Activated CD4-positive, alpha-beta T cell treated with anti-CD3 and anti-CD28 coated beads, Interleukin-2, amount 50 U/mL, for 16 hours (primary cell): ENCODE data around the gene ARHGAP31.
"Not testable (repeated sequence)": the region's sequence is repeated elsewhere in the genome, so short reads cannot be mapped to it uniquely, and the experiment has no call there.

Experiments
- DNase-seq: peaks from one replicate; pipeline ENCODE4 v3.0.0-alpha.2; 2020

ARHGAP31 gene

DNA sequence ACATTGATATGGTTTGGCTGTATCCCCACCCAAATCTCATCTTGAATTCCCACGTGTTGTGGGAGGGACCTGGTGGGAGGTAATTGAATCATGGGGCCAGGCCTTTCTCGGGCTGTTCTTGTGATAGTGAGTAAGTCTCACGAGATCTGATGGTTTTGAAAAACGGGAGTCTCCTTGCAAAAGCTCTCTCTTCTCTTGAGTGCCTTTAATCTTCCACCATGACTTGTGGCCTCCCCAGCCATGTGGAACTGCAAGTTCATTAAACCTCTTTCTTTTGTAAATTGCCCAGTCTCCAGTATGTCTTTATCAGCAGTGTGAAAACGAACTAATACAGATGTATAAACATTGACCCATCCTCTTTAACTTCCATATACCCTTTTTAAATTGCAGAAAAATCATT lies 26.6 kb downstream of the ARHGAP31 start:
- not testable (repeated sequence) for DNase-seq

DNA sequence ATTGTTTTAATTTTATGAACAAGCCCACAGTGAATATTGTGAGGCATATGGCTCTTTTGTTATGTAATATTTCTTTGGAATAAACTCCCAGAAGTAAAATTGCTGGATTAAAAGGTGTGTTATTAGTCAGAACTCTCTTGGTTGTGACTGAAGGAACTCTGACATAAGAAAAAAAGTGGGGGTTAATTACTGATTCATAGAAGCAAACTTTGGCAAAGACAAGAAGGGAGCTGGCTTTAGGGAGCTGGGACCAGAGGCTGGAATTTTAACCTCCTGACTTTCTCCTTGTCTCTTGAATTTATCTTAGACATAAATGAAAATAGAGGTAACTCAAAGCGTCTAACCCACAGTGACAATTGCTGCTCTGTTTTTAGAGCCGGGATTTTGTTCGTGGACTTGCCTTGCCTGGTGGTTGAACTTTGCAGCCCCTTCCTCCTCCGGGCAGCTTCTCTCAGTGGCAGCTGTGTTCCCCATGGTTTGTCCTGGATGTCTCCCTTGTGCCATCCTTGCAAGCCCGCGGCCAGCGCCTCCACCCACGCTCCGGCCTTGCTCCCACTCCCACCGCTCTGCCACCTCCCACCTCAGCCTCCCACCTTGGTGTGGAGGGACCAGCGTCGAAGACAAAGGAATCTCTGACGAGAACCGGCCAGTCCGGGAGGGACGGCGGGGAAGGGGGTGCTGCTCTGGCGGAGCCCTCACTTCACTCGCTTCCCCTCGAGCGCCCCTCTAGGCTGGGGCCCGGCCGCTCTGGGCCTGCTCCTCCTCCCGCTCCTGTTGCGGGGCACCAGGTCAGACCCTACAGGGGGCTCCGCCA lies 28.0 kb downstream of the ARHGAP31 start:
- DNase-seq = no peak

DNA sequence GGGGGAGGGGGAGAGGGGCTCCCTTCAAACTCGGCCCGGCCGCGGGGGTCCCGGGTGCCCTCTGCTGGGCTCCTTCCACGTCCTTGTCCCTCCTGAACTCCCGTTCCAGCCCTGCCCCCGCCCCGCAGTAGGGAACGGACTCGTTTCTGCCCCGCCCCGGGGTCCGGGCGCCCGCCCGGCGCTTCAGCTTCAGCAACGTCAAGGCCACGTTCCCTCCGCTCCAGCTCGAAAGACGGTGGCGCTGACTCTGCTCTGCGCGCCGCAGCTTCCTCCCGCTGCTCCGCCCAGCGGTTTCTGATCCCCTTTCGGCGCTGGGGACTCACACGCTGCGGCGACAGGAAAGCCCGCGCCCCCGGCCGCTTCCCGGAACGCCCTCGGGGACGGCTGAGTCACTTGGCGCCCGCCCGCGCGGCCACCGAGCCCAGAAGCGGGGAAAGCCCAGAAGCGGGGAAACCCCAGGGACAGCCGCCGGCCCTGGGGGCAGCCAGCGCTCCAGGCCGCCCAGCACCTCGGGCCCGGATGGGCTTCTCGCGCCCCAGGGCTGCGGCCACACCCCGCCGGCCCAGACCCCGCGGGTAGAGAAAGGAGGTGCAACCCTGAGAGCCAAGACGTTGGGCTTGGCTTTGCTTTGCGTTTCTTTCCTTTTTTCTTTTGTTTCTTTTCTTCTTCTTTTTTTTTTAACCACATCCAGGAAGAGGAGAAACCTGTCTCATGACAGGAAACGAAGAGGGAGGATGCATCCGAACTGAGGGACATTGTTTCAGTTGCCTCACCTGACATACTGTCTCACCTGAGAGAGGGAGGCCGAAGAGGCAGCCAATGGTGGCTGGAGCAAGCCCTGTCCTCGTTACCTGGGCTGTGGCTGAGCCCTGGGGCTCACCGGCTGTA lies 28.9 kb downstream of the ARHGAP31 start:
- peak; percentile 96 for DNase-seq

DNA sequence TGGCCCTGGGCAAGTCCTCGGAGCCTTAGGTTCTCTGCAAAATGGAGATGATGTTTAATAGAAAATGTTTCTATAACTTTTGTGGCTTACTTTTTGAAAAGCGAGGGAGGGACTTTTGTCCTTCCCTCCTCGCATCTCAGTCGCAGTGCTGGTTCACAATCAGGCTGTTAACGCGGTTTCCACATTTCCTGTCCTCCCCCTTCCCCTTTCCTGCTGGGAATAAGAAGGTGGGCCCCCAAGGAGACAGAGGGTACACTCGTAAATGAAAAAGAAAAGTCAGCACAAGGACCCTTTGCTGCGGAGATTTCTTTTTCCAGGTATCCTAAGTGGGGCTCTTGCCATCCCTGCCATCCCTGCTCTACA lies 29.5 kb downstream of the ARHGAP31 start:
- no peak for DNase-seq

DNA sequence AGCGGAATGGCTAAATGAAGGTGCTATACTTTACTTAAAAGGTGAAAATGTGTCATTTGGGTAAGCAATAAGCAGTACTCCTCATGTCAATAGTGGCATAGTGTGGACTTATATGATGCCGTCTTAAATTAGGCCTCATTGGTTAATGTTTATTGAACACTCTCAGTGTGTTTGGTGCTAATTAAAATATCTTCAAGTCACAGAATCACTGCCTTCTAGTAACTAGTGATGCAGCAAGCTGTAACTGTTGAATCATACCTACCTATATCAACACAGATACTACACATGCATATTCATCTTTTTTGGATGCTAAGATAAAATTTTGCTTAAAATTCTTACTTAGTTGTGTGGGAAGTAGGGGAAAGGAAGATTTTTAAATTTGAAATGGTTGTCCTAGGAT lies 30.7 kb downstream of the ARHGAP31 start:
- peak; percentile 41 for DNase-seq

DNA sequence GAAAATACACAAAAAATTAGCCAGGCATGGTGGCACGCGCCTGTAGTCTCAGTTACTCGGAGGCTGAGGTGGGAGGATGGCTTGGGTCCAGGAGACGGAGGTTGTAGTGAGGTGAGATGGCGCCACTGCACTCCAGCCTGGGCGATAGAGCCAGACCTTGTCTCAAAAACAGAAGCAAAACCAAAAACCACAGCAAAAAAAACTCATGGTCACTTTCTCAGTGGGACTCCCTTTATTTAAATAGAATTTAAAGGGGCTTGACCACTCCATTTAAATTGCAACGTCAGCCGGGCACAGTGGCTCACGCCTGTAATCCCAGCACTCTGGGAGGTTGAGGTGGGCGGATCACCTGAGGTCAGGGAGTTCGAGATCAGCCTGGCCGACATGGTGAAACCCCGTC lies 32.8 kb downstream of the ARHGAP31 start:
- no peak for DNase-seq

DNA sequence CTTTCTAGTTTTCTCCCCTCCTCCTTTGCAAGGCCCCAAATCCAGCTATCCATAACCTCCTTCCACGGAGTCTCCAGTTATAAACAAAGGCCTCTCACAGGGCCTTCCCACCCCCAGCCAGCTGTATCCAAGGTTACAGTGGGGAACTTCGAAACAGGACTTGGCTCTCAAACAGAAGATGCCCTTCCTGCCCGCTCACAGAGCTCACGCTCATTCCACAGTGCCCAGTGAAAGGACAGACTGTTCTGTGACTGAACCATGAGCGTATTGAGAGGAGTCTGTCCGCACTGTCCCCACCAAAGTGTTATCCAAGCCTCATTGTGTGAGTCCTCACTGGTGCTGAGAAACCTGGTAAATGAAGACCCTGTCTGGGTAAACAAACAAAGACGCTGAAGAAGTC lies 35.4 kb downstream of the ARHGAP31 start:
- no peak for DNase-seq

DNA sequence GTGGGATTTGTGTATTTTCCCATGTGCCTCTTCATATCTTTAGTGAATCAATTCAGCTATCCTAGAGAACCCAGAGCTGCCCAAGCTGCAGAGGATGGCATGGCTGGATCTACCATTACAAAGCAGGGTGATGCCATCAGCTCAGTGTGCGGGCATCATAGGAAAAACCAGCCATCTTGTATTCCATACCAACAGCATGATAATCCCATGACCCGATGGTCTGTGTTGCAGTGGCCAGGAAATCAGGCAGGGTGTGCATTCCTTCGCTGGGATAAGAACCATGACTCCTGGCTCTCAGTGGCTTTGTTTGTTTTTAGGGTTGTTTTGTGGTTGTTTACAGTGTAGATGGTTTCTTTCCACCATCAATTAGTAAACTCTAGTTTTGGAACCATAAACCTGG lies 36.0 kb downstream of the ARHGAP31 start:
- no peak for DNase-seq

DNA sequence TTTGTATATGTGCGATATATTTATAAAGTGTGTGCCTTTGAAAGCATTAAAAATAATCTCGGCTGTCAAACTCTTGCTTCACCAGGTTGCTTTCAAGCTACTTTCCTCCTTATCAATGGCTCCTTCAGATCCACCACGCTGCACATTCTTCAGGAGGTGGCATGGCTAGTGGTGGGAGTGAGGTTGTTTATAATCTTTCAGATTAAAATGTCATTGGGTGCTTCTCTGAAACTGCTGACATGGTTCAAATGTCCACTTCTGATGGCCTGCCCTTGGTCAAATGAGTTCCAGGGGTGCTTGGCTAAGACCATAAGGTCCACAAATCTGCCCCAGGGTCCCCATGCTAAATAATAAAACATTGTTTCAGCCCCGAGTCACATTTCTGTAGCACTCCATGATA lies 36.7 kb downstream of the ARHGAP31 start:
- no peak for DNase-seq

DNA sequence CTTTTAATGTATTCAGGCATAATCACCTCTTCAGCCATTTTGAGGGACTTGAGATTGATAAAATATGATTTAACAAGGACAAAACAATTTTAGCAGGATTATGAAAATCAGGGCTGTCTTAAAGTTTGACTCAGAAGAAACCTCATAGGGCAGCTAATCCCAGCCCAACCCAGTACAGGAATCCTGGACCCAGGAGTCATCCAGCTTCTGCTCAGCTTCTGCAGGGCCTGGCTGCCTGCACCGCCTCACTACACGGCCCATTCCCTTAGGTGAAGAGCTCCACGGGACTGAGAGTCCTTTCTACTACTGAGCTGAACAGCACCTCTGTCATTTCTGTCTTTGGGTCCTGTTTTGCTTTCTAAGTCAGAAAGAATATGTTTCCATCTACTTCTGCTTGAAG lies 37.5 kb downstream of the ARHGAP31 start:
- no peak for DNase-seq

DNA sequence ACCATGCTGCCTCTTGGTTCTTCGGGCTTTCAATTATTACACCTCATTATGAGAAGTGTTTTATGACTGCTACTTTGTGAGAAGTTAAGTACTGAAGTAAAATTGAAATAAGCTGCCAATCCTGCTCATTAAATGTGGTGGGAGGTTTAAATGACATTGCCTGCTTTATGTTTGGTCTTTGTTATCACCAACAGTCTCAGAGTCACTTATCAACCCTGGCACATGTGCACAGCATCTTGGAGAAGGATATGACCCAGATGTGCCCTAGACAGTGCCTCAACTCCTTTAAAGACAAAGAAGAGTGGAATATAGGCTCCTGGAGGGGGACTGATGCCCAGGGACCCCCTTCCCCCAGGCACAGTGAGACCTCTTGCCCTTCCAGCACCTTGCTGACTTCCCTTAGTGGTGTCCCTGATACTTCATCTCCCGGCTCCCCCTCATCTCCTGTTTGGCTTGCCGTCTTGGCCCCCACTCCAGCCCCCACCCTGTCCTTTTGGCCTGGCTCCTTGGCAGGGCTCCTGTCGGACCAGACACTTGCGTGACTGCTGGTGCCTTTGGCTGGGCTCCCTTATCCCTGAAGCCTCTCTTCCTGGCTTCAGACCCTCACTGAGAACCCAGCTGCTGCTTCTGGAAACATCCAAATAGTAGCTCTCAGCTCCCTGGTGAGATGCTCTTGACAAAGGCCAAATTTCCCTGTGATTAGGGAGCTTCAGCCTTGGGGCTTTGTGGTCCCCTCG lies 39.8 kb downstream of the ARHGAP31 start:
- no peak for DNase-seq

DNA sequence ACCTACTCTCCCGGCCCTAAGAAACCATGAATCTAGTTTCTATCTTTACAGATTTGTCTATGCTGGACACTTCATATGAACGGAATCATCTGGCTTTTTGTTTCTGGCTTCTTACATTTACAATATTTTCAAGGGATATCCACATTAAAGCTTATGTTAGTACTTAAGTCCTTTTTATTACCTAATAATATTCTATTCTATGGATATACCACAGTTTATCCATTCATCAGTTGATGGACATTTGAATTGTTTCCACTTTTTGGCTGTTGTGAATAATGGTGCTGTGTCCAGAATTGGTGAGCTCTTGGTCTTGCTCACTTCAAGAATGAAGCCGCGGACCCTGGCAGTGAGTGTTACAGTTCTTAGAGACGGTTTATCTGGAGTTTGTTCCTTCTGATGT lies 42.6 kb downstream of the ARHGAP31 start:
- DNase-seq = no peak

DNA sequence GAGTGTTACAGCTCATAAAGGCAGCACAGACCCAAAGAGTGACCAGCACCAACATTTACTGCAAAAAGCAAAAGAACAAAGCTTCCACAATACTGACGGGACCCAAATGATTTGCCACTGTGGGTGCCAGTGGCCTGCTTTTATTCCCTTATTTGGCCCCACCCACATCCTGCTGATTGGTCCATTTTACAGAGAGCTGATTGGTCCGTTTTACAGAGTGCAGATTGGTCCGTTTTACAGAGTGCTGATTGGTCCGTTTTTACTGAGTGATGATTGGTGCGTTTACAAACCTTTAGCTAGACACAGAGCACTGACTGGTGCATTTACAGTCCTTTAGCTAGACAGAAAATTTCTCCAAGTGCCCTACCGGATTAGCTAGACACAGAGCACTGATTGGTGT lies 43.2 kb downstream of the ARHGAP31 start:
- not testable (repeated sequence) for DNase-seq

DNA sequence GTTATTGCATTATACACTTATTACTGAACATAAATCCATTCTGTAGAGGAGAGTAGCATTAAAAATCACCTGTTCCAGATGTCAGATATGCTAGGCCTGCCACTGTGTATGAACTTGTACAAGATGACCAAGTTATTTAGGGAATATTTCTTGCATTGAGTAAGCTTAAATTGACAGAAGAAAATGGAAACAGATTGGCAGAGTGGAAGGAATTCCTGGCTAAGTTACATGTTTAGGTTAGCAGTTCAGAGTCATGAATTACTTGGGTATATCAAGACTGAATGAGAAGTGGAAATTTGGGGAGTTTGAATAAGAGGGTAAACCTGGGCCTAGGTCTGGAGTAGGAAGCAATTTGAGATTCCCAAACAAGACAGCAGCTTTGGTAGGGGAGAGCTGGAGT lies 44.6 kb downstream of the ARHGAP31 start:
- DNase-seq = no peak

DNA sequence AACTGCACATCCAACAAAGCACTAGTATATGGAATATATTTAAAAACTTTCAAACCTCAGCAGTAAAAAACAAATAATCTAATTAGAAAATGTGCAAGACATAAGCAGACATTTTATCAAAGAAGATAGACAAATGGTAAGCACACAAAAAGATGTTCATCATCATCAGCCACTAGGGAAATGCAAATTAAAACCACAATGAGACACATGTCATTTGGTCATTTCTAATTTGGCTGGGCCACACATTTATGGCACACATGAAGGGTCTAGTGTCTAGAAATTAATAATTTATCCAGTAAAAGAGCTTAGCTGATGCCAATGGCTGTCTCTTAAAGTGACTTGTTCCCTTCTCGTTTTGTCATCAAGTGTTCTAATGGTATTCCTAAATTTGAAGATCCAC lies 45.8 kb downstream of the ARHGAP31 start:
- no peak for DNase-seq

DNA sequence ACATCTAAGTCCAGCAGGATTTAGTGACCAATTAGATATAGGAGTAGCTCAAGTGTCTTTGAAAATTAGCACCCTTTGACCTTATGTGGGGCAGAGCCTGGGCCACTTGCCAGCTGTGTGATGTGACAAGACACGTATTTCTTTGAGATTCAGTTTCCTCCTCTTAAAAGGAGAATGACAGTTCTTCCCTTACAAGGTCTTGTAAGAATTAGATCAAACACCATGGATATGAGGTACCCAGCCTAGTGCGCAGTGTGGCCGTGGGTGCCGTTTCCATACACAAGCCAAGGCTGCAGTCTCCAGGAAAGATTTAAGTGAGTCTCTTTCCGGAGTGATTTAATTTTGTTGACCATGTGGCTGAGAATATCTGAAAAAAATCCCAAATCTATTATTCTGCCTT lies 46.3 kb downstream of the ARHGAP31 start:
- no peak for DNase-seq

DNA sequence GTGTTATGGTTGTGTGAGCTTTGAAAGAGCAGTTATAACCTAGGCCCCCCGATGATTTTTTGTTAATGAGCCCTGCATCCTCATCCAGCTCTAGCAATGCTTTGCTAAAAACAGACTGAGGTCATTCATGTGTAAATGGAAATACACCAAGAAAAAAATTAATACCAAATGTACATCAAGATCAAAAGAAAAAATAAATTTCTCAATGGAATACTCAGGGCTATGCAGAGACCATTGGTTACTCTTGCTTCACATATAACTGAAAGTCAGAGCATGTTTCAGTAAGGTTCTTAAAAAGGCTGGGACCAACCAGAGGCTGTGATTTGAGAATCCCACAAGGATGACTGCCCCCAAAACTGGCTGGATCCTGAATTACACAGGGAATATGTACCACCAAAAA lies 48.0 kb downstream of the ARHGAP31 start:
- no peak for DNase-seq

DNA sequence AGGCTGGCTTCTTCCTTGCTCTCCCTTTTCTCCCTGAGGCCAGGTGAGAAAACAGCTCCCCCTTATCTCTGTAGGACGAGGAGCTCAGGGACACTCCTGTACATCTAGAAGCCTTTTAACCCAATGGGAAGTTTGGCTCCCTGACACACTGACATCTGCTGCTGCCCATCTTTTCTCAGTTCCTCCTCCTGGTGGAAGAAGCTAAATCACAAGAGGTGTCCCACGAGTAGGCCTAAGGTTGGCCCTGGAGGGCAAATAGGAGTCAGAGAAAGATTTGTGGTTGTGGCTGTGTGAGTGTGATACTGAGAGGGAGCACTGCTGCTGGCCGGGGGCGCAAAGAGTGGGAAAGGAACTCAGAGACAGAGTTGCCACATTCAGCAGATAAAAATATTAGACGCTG lies 49.5 kb downstream of the ARHGAP31 start:
- no peak for DNase-seq

DNA sequence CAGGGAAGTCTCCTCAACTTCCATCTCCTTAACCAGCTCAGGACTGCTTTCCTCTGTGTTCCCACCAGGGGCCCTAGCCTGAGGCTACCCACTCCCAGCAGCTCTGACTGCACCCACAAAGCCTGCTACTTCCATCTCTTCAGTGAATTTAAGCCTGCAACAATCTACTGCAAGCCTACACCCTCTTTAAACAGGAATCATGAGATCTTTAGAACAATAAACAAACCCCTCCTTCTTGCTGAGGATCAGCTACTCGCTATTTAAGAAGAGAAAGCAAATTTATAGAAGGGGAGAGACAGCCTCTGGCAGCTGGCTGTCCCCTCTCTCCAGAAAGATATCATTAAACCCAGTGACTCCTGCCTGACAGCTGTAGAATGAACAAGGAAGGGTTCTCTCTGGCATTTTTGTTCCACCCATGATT lies 51.9 kb downstream of the ARHGAP31 start:
- no peak for DNase-seq

DNA sequence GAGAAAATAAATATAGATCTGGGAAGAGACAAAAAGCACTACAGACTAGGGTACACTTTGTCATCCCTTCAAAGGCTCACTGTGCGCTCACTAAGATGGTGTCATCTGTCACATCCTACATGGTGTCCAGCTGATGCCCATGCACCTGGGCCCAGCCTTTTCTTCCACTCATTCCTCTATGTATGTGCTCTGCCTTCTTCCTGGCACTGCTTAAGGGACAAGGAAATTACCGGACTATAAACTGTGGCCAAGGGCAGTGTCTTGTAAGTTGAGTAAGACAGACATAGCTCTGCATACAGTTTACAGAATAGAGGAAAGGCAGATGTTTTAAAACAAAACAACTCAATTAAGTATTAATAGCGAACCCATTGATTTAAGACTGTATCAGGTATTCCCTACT lies 52.9 kb downstream of the ARHGAP31 start:
- no peak for DNase-seq

DNA sequence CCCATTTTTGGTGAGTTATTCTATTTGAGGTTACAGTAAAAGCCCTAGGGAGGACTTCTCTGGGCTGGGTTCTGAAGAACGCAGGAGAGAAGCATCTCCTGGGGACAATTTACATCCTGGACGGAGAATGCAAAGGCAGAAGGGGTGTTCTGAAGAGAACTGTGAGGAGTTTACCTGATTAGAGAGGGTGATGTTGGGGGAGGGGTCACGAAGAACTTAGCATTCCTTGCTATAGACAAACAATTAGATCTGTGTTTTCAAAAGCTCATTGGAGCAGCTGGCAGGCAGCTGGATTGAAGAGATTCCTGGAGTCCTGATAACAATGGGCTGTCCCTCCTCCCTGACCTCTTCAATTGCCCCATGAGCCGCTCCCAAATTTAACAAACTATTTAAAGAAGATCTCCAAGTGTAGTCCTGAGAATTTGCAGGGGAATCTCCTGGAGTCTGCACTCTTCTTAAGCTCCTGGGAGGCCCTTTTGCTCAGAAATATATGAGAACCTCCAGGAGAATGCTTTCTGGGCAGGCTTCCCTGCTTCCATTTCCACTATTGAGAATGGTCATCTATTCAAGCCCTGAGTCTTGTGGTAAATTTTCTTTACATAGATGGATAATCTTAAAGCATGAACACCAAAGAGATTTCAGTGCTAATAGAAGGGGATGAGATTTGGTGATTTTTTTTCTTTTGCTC lies 55.3 kb downstream of the ARHGAP31 start:
- DNase-seq = no peak

DNA sequence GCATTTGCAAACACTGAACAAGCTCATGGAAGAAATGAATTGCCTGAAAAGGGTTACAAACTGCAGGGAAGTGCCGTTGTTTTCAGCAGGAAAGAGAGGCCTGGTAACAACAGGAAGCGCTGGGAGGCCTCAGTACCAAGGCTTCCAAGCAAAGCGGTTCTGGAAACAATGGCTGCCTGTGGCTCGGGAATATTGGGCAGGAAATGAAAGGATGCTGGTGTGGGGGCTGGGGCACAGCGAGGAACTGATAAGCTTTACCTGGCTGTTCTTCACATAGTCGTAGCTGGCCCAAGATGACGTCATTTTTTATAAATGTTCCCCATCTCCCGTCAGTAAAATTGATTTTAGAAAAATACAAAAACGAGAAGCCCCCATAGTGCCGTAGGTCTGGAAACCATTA lies 55.9 kb downstream of the ARHGAP31 start:
- no peak for DNase-seq

DNA sequence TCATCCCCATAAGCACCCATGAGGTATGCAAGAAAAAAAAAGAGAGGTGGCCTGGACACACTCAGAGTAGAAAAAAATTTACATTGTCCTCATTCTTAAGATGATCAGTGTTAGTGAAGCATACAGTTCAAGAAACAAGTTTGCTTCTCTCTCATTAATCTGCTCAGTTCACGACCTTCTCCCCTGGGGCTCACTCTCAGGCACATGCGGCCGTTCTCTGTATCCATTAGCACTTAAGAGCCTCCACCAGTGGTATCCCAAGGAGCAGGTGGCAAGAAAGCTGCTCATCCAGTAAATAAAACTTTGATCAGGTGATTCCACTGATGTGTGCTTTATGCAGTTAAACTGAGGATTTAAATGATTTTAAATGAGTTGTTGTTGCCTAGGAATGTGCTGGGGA lies 57.4 kb downstream of the ARHGAP31 start:
- DNase-seq = no peak
